HG02642 (cell line): ENCODE results near the gene CRYBG3.

Experiments used
- ATAC-seq: cut with Tn5 transposase; IDR thresholded peaks from one replicate; pipeline ENCODE4 v1.9.1; 2021; ENCODE audit warnings: mild to moderate bottlenecking; ENCODE audit not compliant: unreplicated experiment, poor library complexity

CRYBG3 gene

GRCh38 chr3:97937205-97937604, 115.4 kb downstream of the CRYBG3 start:
- no peak for ATAC-seq

- no peak for ATAC-seq
These were observed 116.6 kb downstream of the CRYBG3 start for GRCh38 chr3:97938444-97938843.

GRCh38 chr3:97939401-97939800, 117.6 kb downstream of the CRYBG3 start:
- no peak for ATAC-seq

- ATAC-seq = no peak
These were observed 118.2 kb downstream of the CRYBG3 start for GRCh38 chr3:97940034-97940433.

- ATAC-seq = no peak
These were observed 121.2 kb downstream of the CRYBG3 start for GRCh38 chr3:97942801-97943546.

- ATAC-seq = no peak
These were observed 126.7 kb downstream of the CRYBG3 start for GRCh38 chr3:97948351-97949109.

DNA sequence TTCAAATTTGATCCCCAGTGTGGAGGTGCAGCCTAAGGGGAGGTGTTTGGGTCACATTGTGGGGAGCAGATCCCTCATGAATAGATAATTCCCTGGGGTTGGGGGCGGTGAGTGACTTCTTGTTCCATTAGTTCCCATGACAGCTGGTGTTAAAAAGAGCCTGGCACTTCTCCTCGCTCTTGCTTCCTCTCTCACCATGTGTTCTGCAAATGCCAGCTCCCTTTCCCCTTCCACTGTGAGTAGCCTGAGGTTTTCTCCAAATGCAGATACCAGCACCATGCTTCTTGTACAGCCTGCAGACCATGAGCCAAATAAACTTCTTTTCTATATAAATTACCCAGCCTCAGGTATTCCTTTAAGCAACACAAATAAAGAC, 127.3 kb downstream of the CRYBG3 start:
- no peak for ATAC-seq

DNA sequence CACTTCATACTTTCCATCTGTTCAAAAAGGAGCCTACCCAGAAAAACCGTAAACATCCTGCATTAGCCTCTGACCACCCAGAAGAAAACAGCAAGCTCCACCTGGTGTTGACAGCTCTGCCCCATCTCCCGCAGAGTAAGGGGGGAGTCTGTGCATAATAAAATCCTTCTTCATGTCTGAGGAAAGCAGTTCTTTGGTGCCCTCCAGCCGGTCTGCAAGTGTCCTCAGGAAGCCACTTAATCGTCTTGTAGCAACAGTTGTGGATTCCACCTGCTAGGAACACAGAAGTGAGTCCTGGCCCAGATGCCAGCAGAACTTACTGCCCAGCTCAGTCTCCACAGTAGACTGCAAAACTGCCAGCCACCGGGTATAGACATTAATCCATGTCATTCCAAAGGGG, 127.9 kb downstream of the CRYBG3 start:
- ATAC-seq = no peak

- ATAC-seq = no peak
These were observed 128.5 kb downstream of the CRYBG3 start for GRCh38 chr3:97950360-97950759.

DNA sequence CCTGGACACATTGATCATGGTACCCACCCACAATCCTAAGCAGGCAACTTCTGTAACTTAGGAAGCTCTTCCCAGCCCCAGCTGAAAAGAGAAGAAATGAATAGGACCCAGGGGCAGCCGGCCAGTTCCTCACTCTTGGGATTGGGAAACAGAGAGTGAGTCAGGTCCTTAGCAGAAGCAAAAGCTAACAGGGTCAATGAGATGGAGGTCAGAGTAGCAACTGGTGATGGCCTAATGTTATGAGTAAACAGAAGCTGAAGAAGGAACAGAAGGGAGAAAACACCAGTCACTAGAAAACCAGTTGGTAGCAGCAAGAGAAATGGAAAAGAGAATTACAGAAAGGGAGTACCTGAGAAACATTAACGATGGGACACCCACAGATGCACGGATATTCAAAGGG, 130.5 kb downstream of the CRYBG3 start:
- no peak for ATAC-seq

- no peak for ATAC-seq
These were observed 131.1 kb downstream of the CRYBG3 start for GRCh38 chr3:97952872-97953271.

DNA sequence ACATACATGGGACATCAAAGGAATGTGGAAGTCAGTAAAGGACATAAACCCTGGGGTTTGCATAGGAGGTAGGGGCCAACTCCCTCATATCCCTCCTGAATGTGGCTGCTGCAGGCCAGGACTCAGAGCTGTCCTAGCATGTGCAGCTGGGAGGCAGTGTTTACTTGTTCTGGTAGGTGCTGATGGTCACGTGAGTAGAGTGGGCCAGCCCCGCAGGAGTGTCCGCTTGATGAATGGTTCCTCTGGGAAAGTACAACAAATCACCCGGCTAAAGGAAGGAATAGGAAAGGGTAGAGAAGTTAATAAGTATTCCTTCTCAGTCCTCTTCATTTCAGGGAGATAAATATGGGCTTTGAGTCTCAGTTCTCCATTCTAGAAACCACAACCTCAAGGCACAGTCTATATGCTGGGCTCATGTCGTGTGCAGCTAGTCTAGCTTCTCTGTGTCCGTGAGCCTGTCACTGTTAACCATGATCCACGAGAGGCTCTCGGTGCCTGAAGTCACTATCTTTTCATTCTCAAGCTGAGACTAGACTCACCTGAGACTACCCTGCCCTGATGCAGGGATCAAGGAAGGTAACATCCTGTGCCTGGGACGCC, 132.5 kb downstream of the CRYBG3 start:
- ATAC-seq = peak; percentile 62

DNA sequence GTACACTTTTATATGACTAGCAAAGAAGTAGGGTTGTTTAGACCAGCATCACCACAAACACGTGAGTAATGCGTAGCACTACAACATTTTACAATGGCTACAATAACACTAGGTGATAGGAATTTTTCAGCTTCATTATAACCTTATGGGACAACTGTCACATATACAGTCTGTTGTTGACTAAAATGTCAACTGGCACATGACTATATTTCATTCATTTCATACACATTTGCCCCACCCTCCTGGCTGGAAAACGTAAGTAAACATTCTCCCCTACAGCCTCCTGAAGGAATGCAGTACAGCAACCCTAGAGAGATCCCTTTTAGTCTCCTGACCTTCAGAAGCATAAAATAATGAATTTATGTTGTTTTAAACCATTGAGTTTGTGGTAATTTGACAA, 134.2 kb downstream of the CRYBG3 start:
- no peak for ATAC-seq

DNA sequence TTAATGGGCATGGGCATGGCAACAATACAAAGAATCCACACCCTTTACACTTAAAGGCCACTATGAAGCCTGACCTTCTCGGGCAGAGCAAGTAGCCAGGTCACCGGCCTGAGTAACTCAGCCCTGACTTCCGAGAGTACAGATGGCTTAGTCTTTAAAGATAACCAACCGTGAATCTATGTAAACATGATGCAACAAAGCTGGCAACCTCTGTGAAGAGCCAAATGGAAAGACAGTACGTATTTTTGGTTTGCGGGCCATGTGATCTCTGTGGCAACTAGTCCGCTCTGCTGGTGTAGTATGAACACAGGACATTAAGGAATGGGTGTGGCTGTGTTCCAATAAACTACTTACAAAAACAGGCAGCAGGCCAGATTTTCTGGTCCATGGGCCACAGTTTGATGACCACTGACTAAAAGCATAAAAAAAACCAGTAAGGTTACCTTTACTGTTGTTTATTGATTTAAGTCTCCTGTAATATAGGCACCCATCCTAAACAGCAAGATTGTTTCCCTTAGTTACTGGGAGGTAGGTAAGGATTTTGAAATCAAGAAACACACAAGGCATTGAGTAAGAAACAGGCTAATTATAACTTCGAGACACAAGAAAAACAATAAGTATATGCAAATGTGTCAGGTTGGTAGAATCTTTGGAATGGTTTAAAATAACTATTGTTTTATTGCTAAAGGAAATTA, 136.0 kb downstream of the CRYBG3 start:
- no peak for ATAC-seq

- ATAC-seq = no peak
These were observed 136.6 kb downstream of the CRYBG3 start for GRCh38 chr3:97958396-97958795.

- no peak for ATAC-seq
These were observed 137.0 kb downstream of the CRYBG3 start for GRCh38 chr3:97958796-97959195.

DNA sequence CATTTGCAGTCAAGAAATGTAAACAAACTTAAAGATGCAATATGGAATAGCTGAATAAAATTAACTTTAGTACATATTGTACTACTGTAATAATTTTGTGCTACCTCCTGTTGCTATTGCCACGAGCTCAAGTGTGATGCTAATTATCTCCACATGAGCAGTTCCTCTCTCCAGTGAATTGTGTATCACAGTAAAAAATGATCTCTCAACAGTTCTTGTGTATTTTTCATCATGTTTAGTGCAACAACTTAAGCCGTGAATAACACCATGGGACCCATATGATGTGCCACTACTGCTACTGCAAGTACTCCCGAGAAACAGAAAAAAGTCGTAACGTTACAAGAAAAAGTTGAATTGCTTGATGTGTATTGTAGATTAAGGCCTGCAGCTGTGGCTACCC, 138.1 kb downstream of the CRYBG3 start:
- no peak for ATAC-seq

GRCh38 chr3:97960551-97960950, 138.7 kb downstream of the CRYBG3 start:
- ATAC-seq = no peak

- no peak for ATAC-seq
These were observed 139.4 kb downstream of the CRYBG3 start for GRCh38 chr3:97960993-97961766.

DNA sequence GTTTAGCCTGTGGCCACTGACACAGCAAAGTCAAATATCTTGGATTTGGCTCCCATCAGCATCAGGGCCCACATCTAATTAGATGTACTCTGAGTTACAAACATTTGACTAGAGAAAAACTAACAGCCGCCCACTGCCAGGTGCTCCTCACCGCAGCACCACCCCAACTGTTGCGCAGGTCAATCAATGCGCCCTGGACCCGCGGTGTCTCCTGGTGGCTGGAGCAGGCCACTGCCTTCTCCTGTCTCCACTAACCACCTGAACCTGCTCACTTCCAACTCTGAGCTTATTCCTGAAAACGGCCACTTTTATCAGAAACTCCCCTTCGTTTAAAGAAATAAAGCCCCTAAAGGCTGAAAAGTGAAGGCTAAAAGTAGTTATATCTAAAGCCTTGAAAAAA, 146.2 kb downstream of the CRYBG3 start:
- no peak for ATAC-seq
